Vagina (tissue), 2 donors: ENCODE measurements around the gene MTHFD1.

Experiments used
- CTCF ChIP-seq, 3 experiments: fragments of 450-650 bp in 2 of 3; fragments of 200-600 bp in 1 of 3; sonication (generic) in 1 of 3; IDR thresholded peaks; one replicate each; pipeline ENCODE4 v1.5.1; 2017 to 2019; ENCODE audit warnings: antibody characterized with exemption in 3 of 3, mild to moderate bottlenecking in 2 of 3, moderate library complexity in 2 of 3
- POLR2A ChIP-seq, 2 donors: fragments of 450-650 bp; IDR thresholded peaks; one replicate each; pipeline ENCODE4 v1.6.1; 2017; ENCODE audit warnings: antibody characterized with exemption in 2 of 2, mild to moderate bottlenecking in 2 of 2, moderate library complexity in 2 of 2

GRCh38 chr14:64422756-64423155 is 34.6 kb downstream of the MTHFD1 start:
- no peak for TF ChIP-seq CTCF (IDR thresholded peaks at IDR 0.05)
- TF ChIP-seq POLR2A (IDR thresholded peaks at IDR 0.05) = no peak
